GM18505 (cell line): ENCODE results near the gene CEP41.

Experiments
- ATAC-seq: cut with Tn5 transposase; IDR thresholded peaks from one replicate; pipeline ENCODE4 v1.9.1; 2021; ENCODE audit not compliant: unreplicated experiment
- POLR2A ChIP-seq: IDR thresholded peaks from 4 replicates; pipeline ENCODE4 v1.6.1; 2011; ENCODE audit warnings: borderline replicate concordance; ENCODE audit not compliant: insufficient read depth, insufficient read length; ENCODE audit errors: extremely low read depth

Gene CEP41

GRCh38 chr7:130440527-130441365 lies at the start of gene CEP41:
Gene CEP41 (minus strand): TSS chr7:130441016. CDS start chr7:130440966, 50 bp downstream.
- peak; percentile 97 for ATAC-seq

GRCh38 chr7:130490311-130490791 lies 49.5 kb upstream of the CEP41 start:
- no peak for ATAC-seq
- TF ChIP-seq POLR2A: no peak

More at GRCh38 chr7:130440527-130441365, at the start of gene CEP41:
- no peak for TF ChIP-seq POLR2A

- no peak for TF ChIP-seq POLR2A
- ATAC-seq: no peak
These were observed 48.5 kb upstream of the CEP41 start for GRCh38 chr7:130489140-130489983.

- ATAC-seq: no peak
- TF ChIP-seq POLR2A: no peak
These were observed 47.8 kb upstream of the CEP41 start for GRCh38 chr7:130488392-130489139.

GRCh38 chr7:130486954-130487436 lies 46.2 kb upstream of the CEP41 start:
- no peak for TF ChIP-seq POLR2A
- no peak for ATAC-seq

GRCh38 chr7:130486114-130486953 lies 45.5 kb upstream of the CEP41 start:
- ATAC-seq: no peak
- TF ChIP-seq POLR2A: peak; percentile 11

GRCh38 chr7:130485734-130486113 lies 44.9 kb upstream of the CEP41 start:
- TF ChIP-seq POLR2A: no peak
- ATAC-seq: no peak

GRCh38 chr7:130483031-130483430 lies 42.2 kb upstream of the CEP41 start:
- no peak for TF ChIP-seq POLR2A
- ATAC-seq: no peak

GRCh38 chr7:130481898-130482297 lies 41.1 kb upstream of the CEP41 start:
- ATAC-seq: no peak
- no peak for TF ChIP-seq POLR2A

- TF ChIP-seq POLR2A: no peak
- no peak for ATAC-seq
These were observed 39.0 kb upstream of the CEP41 start for GRCh38 chr7:130479716-130480400.

- no peak for ATAC-seq
These were observed 38.2 kb upstream of the CEP41 start for GRCh38 chr7:130478991-130479390.

More at GRCh38 chr7:130478991-130479390, 38.2 kb upstream of the CEP41 start:
- no peak for TF ChIP-seq POLR2A
